ENCODE data around the gene PRKD2.

GRCh38 chr19:46665072-46665471, 51.8 kb downstream of the PRKD2 start:
- TF ChIP-seq POLR2A (IDR thresholded peaks at IDR 0.05) = no peak
- no peak for TF ChIP-seq EP300 (IDR thresholded peaks at IDR 0.05)
- no peak for TF ChIP-seq CTCF (IDR thresholded peaks at IDR 0.05)

Measured in tibial nerve (tissue), 4 donors.